HS-27A (cell line): ENCODE data around the gene BAHCC1.

Source experiments
- DNase-seq: peaks from one replicate; pipeline ENCODE4 v3.0.0-alpha.2; 2012; ENCODE audit warnings: low read depth, missing footprints

Gene BAHCC1

DNA sequence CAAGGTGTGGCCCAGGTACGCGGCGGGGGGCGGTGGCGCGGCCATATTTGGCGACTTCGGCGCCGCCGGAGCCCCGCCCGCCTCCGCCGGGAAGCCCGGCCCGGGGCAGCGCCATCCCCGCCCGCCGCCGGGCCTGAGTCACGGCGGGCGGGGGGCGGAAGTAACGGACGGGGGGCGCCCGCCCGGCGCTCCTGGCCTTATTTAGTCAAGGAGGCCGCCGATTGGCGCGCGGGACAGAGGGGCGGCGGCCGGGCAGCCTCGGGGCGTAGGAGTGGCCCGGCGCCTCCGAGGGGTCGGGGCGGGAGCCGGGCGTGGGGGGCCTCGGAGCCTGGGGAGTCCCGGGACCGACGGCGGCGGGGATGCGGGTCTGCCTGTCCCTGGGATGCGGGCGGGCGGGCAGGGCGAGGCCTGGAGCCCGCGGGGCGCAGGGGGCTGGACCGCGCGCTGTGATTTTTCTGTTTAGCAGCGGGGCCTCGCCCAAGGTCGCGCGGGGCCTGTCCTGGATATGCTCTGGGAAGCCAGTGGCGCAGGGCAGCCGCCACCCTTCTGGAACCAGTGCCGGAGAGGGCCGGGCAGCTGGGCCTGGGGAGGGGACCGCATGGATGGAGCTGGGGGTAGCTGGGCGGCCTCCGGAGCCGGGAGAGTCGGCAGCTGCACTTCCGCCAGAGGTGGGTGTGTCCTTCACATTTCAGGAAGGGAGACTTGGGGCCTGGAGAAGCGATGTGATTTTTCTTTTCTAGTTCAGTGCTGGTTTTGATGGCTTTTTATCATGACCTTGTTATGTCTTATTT lies 119.7 kb downstream of the BAHCC1 start:
- no peak for DNase-seq

- DNase-seq, result no peak
Measured at GRCh38 chr17:81515530-81516041, 120.3 kb downstream of the BAHCC1 start.
